NCI-H460 (cell line): Measurements from ENCODE around the gene PDE6B. TPM values are rescaled to one million over a fixed set of nuclear protein-coding genes. Genes with fewer than 3 reads are reported as not detected.

Source experiments
- DNase-seq: peaks from one replicate; pipeline ENCODE4 v3.0.0-alpha.2; 2016; ENCODE audit warnings: low read depth; ENCODE audit errors: extremely low read depth
- total RNA-seq: library from RNA; depleted of rRNA; stranded (reverse); fragments of >200 nt; shearing (Covaris generic); gene quantifications from 2 replicates; pipeline ENCODE4 v1.2.3, GENCODE V29; 2014

Gene PDE6B
- total RNA-seq, 1 experiment from 2014 or later: not detected

GRCh38 chr4:621296-622070, 3.9 kb upstream of the PDE6B start:
- DNase-seq: no peak

DNA sequence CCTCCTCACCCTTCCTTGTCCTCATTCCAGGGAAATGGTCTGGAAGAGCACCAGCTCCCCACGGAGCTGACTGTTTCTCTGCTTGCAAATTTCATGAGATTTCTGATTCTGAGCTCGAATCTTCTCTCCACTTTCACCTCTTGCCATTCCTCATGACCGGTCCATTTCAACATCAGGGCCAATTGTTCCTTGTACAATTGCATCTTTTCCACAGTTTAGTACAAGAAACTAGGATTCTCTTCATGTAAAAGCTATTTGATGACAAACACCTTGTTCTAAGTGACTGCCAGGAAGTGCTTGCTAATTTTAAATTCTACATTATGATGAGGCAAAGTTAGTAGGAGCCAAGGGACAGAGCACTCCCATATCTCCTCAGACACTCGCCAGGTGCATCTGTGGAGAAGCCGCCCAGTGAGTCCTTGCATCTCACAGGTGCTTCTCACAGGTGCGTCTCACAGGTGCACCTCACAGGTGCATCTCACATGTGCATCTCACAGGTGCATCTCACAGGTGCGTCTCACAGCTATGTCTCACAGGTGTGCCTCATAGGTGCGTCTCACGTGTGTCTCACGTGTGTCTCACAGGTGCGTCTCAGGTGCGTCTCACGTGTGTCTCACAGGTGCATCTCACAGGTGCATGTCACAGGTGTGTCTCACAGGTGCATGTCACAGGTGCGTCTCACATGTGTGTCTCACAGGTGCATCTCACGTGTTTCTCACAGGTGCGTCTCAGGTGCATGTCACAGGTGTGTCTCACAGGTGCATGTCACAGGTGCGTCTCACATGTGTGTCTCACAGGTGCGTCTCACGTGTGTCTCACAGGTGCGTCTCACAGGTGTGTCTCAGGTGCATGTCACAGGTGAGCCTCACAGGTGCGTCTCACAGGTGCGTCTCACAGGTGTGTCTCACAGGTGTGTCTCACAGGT, 3.0 kb upstream of the PDE6B start:
- no peak for DNase-seq

GRCh38 chr4:622996-623913, 2.1 kb upstream of the PDE6B start:
- DNase-seq: no peak

DNA sequence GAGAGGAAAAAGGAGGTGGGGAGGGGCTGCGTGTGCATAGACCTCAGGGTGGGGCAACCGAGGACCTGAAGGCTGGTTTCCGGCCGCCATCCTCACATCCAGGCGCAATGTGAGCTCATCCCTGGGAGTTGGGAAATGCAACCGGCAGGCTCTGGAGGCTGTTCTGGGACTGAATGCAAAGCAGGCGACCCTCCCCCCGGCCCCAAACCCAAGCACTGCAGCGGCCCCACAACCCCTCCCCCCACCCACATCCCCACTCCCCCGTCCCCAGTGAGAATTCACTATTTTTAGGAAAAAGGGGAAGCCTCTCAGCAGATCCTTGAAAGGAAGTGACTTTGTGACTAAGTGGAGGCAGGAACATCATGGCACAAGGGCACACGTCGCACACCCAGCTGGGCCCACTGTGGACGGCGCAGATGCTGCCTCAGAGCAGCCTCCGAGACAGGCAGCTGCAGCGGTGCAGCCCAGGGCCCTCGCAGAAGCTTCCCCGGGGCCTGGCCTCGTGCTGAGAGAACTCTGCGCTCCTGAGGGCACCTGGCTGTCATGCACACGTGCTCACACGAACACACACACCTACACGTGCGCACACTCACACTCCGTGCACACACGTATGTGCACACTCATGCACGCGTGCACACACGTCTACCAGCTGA, 1.3 kb upstream of the PDE6B start:
- no peak for DNase-seq

DNA sequence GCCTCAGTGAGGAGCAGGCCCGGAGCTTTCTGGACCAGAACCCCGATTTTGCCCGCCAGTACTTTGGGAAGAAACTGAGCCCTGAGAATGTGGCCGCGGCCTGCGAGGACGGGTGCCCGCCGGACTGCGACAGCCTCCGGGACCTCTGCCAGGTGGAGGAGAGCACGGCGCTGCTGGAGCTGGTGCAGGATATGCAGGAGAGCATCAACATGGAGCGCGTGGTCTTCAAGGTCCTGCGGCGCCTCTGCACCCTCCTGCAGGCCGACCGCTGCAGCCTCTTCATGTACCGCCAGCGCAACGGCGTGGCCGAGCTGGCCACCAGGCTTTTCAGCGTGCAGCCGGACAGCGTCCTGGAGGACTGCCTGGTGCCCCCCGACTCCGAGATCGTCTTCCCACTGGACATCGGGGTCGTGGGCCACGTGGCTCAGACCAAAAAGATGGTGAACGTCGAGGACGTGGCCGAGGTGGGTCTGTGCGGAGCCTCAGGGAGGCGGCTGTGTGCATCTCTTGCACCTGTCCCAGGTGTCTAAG, 323 bp downstream of the PDE6B start:
- no peak for DNase-seq

GRCh38 chr4:626201-627091, 1.1 kb downstream of the PDE6B start:
- DNase-seq: no peak

- DNase-seq: no peak
These were observed 2.2 kb downstream of the PDE6B start for GRCh38 chr4:627347-628125.

- DNase-seq: no peak
These were observed 3.0 kb downstream of the PDE6B start for GRCh38 chr4:628311-628741.

DNA sequence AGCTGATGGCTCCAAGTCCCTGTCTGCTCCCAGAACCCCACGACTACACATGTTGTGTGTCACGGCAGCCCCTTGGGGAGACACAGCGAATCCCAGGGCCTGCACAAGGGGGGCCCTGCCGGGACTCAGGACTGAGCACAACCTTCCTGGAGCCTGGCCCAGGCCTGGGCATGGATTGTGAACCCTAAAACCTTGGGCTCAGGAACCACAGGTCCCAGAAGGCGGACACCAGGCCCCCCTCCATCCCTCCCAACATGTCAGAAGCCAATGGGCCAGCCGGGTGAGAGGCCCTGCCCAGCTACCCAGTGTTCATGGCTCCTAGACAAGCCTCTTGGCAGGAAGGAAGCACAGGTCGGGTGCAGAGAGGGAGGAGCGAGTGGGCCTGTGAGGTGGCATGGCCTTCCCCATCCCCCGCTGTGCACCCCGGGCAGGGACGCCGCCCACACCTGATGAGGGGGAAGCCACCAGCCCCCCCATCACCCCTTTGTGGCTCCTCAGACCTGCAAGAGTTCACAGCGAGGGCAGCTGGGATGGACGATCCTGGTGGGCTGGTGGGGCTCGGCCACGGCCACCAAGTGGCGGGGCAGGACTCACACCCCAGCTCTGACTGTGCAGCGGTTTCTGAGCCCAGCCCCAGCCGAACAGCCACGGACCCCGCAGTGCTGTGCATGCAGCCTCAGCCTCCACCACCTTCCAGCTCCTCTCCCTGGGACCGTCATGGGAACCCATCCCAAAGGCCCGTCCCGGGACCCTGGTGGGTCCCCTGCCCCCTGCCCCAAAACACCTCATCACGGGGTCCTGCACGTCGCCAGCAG, 3.7 kb downstream of the PDE6B start:
- no peak for DNase-seq

- DNase-seq: no peak
These were observed 4.2 kb downstream of the PDE6B start for GRCh38 chr4:629636-629914.

GRCh38 chr4:629915-630641, 4.7 kb downstream of the PDE6B start:
- no peak for DNase-seq

DNA sequence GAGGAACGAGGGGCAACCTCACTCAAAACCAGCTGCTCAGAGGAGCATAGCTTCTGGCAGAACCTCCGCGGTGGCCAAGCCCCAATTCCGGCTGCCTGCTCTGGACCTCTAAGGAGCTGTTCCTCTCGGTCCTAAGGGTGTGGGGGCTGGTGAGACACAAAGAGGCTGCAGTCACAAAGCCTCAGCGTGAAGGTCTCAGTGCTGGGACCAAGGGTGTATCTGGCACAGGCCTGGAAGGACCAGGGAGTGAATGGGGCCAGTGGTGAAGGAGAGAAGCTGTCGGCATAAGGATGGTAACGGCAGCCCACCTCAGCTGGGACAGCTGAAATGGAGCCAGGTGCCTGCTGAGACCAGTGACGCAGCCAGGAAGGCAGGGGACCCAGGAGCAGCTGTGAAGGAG, 5.3 kb downstream of the PDE6B start:
- DNase-seq: no peak

DNA sequence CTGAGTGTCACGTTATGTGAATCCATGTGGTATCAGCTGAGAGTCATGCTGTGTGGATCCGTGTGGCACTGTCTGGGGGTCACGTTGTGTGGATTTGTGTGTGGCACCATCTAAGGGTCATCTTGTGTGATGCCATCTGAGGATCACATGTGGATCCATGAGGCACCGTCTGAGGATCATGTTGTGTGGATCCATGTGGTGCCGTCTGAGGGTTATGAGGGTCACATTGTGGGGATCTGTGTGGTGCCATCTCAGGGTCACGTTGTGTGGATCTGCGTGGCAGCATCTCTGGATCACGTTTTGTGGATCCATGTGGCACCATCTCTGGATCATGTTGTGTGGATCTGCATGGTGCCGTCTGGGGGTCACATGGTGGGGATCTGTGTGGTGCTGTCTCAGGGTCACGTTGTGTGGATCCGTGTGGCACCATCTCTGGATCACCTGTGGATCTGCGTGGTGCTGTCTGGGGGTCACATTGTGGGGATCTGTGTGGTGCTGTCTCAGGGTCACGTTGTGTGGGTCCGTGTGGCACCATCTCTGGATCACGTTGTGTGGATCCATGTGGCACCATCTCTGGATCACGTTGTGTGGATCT, 6.9 kb downstream of the PDE6B start:
- DNase-seq: no peak

DNA sequence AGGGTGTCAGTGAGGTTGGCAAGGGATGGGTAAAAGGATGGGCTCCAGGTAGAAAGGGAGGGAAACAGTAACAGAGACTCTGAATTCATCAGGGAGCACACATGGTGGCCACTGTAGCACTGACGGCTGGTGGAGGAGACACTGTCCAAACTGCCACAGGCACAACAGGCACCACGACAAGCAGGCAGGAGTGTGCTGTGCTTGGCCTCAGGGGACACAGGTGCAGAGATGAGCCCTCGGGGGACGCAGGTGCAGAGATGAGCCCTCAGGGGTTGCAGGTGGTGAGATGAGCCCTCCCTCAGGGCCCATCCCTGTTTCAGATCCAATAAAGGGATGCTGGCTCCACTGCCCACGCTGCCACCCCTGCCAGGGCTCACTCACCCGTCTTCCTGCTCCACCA, 7.6 kb downstream of the PDE6B start:
- DNase-seq: no peak

GRCh38 chr4:633406-633805, 8.0 kb downstream of the PDE6B start:
- DNase-seq: no peak

DNA sequence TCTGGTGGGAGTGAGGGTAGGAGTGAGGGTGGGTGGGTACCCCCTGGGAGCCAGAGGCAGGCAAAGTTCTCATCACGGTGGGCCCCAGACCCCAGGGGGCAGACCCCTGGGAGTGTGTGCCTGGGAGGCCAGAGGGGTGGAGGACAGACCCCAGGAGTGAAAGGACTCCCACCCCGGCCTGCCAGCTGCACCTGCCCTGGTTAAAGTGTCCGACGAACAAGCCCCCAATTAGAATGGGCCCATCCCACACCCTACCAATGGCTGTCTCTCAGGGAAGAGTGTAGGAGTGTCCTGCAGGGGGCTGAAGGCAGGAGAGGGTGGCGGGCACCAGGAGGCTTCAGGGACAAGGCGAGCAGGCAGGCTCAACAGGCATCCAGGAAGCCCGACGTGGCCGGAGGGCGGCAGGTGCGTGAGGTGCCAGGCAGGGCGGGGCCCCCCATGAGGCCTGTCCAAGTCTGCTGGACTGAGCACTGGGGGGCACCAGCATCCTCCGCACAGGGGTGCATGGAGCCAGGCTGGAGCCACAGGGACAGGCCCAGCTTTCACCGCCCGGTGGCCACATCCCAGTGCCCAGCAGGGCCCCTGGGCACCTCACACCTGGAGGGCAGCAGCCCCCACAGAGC, 8.7 kb downstream of the PDE6B start:
- no peak for DNase-seq
